Measurements from ENCODE around the gene RPL28.
A peak's percentile ranks its signal among the peaks of the same experiment; 100 is the strongest.
"Not testable (repeated sequence)": the region's sequence is repeated elsewhere in the genome, so short reads cannot be mapped to it uniquely, and the experiment has no call there.

RPL28 gene

DNA sequence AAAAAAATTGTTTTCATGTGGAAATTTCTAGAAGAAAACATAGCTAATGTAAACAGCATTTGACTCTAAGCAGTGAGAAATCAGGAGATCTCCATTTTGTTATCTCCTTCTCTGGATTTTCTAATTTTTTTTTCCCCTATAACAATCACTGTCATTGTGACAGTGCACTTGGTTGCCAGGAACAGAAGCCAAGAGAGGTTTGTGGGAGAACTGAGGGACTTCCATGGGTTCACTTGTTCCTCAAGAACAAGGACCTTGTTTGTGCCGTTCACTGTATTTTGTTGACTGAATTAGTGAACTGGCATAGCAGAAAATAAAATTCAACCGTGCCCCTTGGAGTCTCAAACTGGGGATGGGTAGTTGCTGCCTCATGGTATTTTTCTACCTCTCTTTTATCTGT lies 40.3 kb downstream of the RPL28 start:
- no peak for DNase-seq (ENCODE audit: low spot score)

DNA sequence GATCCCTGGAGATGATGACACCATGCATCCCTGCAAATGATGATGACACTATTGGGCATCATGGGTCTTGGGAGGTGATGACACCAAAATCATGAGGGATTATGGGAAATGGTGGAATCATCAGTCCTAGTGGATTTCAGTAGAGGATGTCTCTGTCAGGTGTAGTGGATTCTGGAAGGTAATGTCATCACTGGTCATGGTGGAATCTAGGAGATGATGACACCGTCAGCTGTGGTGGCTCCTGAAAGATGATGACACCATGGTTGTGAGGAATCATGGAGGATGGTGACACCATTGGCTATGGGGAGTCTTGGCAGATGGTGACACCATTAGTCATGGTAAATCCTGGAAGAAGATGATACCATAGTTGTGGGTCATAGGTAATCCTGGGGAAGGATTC lies 45.5 kb downstream of the RPL28 start:
- DNase-seq (ENCODE audit: low spot score): no peak

DNA sequence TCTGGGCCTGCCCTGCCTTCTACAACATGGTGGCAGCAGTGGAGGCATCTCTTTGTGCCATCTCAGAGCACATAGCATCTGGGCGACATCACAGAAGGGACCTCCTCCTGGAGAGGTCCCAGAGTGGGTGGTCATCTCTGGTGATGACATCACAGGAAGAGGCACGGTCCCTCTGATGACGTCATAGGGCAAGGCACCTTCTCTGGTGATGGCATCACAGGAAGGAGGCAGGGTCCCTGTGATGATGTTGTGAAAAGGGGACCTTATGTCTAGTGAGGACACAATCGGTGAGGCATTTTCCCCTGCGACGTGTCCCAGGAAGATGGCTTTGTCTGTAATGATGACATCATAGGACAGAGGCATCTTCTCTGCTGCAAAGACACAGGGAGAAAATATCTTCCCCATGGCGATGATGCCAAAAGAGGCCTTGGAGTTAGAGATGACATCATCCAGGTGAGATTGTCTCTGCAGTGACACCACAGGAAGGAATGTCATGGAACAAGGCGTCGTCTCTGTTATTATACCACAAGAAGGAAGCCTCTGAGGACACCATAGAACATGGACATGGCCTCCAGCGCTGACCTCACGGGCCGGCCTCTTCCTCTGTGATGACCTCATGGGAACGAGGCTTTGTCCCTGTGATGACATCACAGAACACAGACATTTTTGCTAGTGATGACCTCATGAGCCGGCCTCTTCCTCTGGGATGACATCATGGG lies 46.7 kb downstream of the RPL28 start:
- no peak for DNase-seq (ENCODE audit: low spot score)

DNA sequence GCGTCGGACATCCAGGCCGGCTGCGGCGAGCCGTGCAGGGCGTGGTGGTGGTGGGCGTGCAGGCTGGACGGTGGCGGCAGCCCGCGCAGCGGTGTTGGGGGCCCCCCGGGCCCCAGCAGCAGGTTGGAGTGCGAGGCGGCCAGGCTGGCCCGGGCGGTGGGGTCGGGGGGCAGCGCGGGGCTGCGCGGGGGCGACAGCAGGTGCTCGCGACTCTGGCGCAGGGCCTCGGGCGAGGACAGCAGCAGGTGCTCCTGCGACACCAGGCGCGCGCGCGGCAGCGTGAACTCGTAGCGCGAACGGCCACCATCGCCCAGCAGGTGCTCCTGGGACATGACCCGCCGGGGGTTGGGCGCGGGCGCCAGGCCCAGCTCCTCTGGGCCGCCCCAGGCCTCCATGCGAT lies 47.6 kb downstream of the RPL28 start:
- no peak for DNase-seq (ENCODE audit: low spot score)

DNA sequence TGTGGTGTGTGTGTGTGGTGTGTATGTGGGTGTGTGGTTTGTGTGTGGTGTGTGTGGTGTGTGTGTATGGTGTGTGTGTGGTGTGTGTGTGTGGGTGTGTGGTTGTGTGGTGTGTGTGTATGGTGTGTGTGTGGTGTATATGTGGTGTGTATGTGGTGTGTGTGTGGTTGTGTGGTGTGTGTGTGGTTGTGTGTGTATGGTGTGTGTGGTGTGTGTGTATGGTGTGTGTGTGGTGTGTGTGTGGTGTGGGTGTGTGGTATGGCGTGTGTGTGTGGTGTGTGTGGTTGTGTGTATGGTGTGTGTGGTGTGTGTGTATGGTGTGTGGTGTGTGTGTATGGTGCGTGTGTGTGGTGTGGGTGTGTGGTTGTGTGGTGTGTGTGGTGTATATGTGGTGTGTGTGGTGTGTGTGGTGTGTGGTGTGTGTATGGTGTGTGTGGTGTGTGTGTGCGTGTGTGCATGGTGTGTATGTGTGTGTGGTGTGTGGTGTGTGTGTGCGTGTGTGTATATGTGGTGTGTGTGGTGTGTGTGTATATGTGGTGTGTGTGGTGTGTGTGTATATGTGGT lies 48.7 kb downstream of the RPL28 start:
- DNase-seq (ENCODE audit: low spot score): no peak

DNA sequence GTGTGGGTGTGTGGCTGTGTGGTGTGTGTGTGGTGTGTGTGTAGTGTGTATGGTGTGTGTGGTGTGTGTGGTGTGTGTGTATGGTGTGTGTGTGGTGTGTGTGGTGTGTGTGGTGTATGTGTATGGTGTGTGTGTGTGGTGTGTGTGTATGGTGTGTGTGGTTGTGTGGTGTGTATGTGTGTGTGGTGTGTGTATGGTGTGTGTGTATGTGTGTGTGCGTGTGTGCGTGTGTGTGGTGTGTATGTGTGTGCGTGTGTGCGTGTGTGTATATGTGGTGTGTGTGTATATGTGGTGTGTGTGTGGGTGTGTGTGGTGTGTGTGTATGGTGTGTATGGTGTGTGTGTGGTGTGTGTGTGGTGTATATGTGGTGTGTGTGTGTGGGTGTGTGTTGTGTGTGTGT lies 49.3 kb downstream of the RPL28 start:
- no peak for DNase-seq (ENCODE audit: low spot score)

DNA sequence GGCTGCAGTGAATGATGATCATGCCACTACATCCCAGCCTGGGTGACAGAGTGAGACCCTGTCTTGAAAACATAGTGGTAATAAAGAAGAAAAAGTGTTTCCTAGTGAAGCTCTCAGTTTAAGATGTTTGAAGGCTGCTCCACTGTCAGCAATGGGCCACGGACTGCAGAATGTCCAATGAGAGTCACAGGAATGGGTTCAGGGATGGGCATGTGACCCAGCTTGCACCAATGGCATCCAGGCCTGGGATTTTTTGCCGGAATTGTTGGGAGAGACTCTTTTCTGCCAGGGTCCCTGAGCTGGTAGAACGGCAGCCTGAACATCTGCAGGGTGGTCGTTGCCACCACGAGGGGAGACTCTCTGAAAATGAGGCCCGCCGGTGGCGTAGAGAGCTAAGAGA lies 51.1 kb downstream of the RPL28 start:
- DNase-seq (ENCODE audit: low spot score): no peak

DNA sequence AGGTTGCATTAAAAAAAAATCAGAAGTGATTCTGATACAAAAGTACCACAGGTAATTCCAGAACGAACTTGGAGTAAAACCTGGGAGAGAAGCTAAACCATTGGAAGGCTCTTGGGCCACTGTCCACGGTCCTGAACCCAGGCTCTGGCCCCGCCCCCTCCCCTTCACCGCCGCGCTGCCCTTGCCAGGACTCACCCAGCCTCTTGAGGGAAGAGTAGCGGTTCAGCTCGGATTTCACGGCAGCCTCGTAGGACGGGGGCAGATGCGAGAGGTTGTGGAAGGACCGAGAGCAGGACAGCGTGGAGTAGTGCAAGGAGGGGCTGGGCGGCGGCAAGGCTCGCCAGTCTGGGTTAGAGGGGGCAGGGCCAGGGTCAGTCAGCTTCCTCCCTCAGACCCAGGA lies 51.7 kb downstream of the RPL28 start:
- peak; percentile 88 for DNase-seq (ENCODE audit: low spot score)

DNA sequence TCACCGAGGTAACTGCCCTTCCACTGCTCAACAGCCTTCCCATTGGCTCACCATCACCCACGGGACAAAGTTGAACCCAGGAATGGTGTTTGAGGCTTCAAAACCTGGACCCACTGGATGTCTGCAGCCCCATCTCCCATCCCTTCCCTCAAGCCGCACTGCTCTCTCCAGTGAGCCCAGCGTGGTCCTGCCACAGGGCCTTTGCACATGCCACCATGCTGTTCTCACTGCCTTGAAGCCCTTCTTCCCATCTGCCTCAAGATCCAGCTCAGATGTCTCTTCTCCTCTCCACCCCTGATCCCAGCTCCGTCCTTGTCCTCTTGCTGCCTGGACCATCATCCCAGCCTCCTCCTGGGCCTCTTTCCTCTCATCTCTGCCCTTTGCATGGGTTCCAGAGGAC lies 53.3 kb downstream of the RPL28 start:
- no peak for DNase-seq (ENCODE audit: low spot score)

DNA sequence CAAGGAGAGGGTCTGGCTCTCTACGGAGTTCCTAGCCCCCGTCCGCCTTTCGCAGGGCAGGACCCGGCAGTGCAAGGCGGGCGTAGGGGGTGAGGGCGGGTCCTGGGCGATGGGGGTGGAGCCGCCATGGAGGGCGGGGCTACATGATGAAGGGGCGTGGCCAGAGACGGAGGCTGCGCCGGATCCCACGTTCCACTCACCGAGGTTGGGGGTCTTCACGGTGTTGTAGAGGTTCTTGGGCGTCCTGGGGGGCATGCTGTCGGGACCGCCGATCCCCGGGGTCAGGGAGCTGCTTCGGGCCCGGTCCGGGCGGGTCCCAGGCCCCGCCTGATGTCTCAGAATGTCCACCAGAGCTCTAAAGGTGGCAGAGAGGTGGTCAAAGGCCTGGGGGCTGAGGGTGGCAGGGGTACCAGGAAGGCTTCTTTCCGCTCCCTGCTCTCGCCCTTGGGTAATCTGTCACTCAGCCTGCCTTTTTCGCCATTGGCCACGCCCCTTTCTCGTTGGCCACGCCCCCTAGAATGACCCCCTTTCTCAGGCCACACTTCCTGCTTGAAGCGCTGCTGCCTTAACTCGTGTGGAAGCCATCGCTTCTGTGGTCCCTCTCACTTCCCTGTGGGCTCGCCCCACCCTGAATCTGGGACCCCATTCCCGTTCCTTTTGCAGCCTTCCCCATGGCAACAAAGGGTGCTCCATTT lies 54.8 kb downstream of the RPL28 start:
- peak; percentile 46 for DNase-seq (ENCODE audit: low spot score)

DNA sequence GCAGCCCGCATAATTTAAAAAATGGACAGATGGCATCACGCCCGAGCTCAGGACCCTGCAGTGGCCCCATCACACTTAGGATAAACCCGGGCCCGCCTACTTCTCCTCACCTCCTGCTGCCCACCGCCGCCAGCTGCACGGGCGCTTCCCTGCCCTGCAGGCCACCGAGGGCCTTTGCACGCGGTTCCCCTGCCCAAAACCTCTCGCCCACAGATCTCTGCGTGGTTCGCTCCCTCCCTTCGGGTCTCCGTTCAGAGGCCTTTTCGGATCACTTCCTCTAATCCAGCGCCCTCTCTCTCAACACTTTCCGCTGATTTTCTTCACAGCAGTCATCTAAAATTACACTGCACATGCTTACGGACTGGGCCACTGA lies 55.6 kb downstream of the RPL28 start:
- DNase-seq (ENCODE audit: low spot score): no peak

DNA sequence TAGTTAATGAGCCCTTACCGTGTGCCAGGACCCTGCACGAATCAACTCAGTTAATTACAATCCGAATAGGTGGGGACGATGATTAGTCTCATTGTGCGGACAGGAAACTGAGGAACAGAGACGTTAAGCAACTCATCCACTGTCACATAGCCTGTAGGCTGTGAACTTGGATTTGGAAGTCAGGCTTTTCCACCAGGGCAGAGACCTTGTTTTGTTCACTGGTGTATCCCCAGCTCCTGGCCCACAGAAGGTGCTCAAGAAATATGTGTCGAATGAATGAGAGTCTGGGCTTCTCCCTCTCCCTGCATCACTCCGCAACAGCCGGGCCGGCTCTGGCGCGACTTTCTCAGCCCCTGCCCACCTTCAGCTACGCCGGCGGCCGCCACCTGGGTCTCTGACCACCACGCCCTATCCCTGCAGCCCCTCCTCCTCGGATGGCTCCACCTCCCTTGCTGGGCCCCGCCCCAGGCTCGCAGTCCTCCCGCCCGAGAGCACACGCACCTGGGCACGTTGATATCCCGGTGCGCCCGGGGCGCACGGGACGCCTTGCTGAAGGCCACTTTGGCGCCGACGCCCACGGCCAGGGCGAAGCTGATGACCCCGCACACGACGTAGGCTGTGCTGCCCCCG lies 56.1 kb downstream of the RPL28 start:
- DNase-seq (ENCODE audit: low spot score): no peak

DNA sequence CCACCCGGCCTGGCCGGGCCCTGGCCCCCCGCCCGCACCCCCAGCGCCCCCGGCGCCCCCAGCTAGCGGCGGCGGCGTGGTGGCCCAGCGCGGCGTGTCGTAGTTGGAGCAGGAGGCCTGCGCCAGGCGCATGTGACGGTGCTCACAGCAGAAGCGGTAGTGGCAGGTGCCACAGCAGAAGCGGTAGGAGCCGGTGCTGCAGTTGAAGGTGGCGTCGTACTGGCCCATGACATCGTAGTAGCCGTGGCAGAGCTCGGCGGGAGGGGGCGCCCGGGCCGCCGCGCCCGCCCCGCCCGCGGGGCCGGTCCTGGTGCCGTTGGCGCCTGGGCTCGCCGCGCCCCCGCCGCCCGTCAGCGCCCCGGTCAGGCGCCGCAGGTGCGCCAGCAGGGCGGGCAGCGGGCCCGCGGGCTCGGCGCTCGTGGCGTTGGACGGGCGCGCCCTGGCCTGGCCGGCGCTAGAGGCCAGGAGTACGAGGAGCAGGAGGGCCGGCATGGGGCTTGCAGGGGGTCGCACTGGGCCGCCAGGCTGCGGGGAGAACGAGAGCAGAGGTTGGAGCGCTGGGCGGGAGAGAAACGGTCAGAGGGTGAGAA lies 56.7 kb downstream of the RPL28 start:
- no peak for DNase-seq (ENCODE audit: low spot score)

DNA sequence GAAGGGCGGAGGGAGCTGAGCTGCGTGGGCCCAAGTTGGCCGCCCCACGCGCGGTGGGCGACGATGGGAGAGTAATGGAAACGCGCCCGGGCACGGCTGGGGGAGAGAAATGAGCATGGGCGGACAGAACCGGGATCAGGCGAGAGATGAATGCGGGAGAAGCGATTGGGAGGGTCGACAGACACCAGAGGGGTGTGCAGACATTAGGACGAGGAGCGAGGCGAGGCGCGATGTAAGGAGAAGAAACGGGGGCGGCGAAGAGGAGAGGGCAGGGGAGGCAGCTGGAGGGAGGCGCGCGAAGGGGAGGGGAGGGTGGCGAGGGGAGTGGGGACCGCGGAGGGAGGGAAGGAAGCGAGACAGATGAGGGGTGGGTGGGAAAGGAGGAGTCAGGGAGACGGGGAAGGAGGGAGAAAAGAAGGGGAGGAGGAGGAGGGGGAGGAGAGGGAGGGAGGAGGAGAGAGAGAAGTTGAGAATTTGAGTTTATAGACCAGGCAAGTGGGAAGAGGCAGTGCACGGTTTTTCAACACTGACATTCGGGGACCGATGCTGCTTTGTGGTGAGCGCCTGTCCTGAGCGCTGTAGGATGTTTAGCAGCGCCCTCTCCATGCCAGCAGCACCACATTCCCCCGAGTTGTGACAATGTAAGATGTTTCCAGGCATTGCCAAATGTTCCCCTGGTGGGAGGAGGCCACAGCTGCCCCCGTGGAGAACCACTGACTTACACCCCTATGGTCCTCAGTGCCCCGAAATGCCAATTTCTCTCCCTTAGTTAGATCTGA lies 57.5 kb downstream of the RPL28 start, which contains the start of gene SHISA7:
SHISA7 (minus strand) TSS at position 256 of the 779 bp plus-strand sequence. CDS start 437 bp downstream, outside the sequence.
- DNase-seq (ENCODE audit: low spot score): no peak

DNA sequence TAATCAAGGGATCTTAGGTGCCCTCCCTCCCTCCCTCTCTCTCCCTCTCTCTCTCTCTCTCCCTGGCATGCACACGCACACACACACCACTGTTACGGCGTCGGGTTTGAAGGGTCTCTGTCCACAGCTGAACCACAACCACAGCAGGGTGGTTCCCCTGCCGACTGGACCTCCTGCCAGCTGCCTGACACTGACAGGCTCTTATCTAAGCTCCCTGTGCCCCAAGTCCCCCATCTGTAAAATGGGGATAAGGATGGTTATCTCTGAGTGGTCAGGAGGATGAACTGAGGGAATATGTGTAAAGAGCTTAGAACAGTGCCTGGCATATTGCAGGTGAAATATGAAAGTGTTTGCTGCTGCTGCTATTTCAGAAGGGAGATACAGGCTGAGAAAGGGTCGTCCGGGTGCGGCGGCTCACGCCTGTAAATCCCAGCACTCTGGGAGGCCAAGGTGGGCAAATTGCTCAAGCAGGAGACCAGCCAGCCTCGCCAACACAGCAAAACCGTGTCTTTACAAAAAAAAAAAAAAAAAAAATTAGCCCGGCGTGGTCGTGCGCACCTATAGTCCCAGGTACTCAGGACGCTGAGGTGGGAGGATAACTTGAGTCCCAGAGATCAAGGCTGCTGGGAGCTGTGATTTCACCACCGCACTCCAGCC lies 58.2 kb downstream of the RPL28 start:
- no peak for DNase-seq (ENCODE audit: low spot score)

DNA sequence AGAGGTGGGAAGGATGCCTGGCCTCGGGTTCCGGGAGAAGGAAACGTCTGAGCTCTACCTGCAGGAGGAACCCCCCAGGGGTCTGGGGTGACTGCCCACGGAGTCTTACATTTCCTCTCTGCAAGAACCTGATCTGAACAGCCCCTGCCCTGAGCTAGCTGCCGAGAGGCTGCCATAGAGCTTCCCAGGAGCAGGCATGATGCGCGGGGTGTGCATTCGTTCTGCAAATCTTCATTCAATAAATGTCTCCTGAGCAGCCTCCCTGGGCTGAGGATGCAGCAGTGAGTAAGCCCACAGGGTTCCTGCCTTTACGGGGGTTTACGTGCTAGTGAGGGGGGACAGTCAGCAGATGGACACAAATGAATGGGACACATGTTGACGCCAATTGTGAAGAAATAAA lies 58.9 kb downstream of the RPL28 start:
- no peak for DNase-seq (ENCODE audit: low spot score)

DNA sequence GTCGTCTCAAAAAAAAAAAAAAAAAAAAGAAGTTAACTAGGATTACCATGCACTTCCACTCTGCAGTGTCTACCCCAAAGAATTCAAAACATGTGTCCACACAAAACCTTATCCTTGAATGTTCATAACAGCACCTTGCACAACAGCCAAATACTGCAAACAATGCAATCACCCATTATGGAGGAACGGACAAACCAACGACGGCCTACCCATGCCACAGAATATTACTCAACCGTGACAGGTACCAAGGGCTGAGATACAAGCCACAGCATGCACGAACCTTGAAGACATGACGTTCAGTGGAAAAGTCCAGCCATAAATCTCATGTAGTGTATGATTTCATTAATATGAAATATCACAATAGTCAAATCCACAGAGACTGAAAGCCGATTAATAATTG lies 60.3 kb downstream of the RPL28 start:
- no peak for DNase-seq (ENCODE audit: low spot score)

DNA sequence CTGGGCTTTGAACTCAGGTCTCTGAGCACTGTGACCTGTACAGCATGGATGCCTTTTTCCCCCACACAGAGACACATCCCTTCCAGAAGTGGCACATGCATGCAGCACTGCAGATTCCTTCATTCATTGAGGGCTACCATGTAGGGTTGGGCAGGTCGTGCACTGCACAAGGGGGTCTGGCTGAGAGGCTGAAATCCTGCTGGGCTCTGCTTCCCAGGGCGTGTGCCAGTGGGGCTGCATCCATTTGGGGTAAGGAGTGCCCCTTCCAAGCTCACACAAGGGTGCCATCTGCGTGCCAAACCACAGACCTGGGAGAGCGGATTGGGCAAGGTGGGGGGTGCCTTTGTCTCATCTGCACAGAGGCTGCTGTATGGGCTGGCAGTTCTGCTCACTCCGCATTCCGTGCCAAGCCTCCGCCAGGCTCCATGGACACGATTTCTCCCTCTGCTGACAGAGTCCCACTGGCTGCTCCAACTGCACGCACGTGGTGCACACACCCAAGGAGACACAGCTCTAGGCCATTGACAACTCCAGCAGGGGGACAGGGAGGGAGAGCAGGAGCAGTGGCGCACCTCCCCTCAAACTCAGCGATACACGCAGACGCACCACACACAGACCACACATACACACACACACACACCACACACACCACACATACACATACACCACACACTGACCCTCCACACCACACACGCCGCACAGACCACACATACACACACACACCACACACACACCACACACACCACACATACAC lies 61.9 kb downstream of the RPL28 start:
- DNase-seq (ENCODE audit: low spot score): peak; percentile 64

DNA sequence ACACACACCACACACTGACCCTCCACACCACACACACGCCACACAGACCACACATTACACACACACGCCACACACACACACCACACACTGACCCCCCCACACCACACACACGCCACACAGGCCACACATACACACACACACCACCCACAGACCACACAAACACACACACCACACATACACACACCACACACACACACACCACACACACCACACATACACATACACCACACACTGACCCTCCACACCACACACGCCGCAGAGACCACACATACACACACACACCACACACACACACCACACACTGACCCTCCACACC lies 62.4 kb downstream of the RPL28 start:
- not testable (repeated sequence) for DNase-seq (ENCODE audit: low spot score)

DNA sequence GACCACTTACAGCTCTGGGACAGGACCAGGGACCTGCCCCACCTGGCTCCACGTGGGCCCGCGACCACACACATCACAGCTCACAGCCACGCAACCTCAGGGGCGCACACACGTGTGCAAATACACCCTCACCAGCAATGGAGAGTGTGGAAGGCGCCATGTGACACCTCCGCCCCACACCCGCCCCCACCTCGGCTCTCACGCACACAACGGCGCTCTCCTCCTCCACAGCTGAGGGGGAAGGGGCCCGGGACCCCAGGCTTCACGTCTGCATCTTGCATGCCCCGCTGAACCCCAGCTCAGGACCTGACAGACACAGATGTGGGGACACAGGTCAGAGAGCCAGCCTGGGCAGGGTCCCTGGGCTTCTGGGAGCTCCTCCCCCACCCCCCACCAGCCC lies 63.7 kb downstream of the RPL28 start:
- no peak for DNase-seq (ENCODE audit: low spot score)
